Measurements from ENCODE around the gene KCNQ4. TPM values are rescaled to one million over a fixed set of nuclear protein-coding genes. Genes with fewer than 3 reads are reported as not detected.

Gene KCNQ4
- total RNA-seq, 1 experiment from 2014 or later, result 0.81 TPM

DNA sequence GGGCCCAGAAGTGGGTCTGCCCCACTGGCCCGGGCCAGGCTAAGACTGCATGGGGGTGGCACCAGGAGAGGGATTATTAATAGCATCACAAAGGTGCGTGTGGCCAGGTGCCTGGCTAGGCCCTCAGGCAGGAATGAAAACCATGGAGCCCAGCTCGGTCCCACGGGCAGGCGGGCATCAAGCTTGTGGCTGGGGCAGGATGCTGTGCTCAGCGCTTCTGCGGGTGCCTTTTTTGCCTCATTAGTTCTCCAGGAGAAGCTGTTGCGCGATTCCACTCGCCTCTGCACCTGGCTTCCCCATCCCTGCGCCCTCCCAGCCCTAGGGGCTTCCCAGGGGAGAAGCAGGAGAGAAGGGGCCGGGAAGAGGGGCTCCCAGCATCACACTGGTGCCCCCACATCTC lies 39.3 kb downstream of the KCNQ4 start:
- TF ChIP-seq EZH2 (IDR thresholded peaks at IDR 0.05; ENCODE audit: low read depth), result no peak
- TF ChIP-seq, protein P1, sequence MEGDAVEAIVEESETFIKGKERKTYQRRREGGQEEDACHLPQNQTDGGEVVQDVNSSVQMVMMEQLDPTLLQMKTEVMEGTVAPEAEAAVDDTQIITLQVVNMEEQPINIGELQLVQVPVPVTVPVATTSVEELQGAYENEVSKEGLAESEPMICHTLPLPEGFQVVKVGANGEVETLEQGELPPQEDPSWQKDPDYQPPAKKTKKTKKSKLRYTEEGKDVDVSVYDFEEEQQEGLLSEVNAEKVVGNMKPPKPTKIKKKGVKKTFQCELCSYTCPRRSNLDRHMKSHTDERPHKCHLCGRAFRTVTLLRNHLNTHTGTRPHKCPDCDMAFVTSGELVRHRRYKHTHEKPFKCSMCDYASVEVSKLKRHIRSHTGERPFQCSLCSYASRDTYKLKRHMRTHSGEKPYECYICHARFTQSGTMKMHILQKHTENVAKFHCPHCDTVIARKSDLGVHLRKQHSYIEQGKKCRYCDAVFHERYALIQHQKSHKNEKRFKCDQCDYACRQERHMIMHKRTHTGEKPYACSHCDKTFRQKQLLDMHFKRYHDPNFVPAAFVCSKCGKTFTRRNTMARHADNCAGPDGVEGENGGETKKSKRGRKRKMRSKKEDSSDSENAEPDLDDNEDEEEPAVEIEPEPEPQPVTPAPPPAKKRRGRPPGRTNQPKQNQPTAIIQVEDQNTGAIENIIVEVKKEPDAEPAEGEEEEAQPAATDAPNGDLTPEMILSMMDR (conservative IDR thresholded peaks at IDR 0.05), result no peak
- intact Hi-C loops (cut with micrococcal nuclease; ENCODE audit: unreplicated experiment), result no loop called here
- Histone ChIP-seq H2AFZ (no peak overlapping the region), H3K27ac (no peak overlapping the region), H4K20me1 (ENCODE audit: insufficient read depth) (no peaks in the 10 kb centered on the region), H3F3A (ENCODE audit: insufficient read depth, low read depth) (no peaks in the 10 kb centered on the region), H3K4me3 (no peak overlapping the region), H3K9me3 (ENCODE audit: insufficient read depth, low read depth) (no peaks in the 10 kb centered on the region), H3K4me1 (replicated peaks; ENCODE audit: insufficient read depth) (no peaks in the 10 kb centered on the region), H3K27me3 (ENCODE audit: insufficient read depth, low read depth) (0 out of 2 replicates have a peak, but pooled peaks cover 5% of the 10 kb centered on the region), H3K36me3 (ENCODE audit: low read depth) (no peaks in the 10 kb centered on the region), H3K9me2 (ENCODE audit: insufficient read depth) (no peaks in the 10 kb centered on the region), H3K4me2 (no peak overlapping the region), H3K79me2 (ENCODE audit: low read depth) (no peaks in the 10 kb centered on the region)
- BruUV-seq (replicated peaks), result no TSS peak
- ChIA-PET POLR2A (ENCODE audit: unreplicated experiment) (no interaction called here), CTCF (no interaction called here)
- no peak for DNase-seq

DNA sequence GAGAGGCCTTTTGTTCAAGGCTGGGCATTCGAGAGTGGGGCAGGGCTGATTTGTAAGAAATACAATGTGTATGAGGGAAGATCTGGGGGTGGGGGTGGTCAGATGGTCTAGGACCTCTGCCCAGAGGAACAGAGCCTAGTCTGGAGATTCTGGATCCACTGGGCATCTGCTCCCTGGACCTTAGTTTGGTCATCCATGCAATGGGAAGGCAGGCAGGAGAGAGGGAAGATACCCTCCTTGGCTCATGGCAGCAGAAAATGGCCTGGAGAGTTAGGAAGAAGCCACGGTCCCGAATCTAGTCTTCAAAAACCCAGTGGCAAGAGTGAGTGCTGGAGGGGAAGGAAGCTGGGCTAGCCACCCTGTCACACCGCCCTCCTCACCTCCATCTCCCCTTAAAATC lies 39.8 kb downstream of the KCNQ4 start:
- Histone ChIP-seq H3K4me2 (no peak overlapping the region), H3F3A (ENCODE audit: insufficient read depth, low read depth) (no peaks in the 10 kb centered on the region), H3K27me3 (ENCODE audit: insufficient read depth, low read depth) (0 out of 2 replicates have a peak, but pooled peaks cover 5% of the 10 kb centered on the region), H3K9me2 (ENCODE audit: insufficient read depth) (no peaks in the 10 kb centered on the region), H3K79me2 (ENCODE audit: low read depth) (no peaks in the 10 kb centered on the region), H3K4me3 (no peak overlapping the region), H3K36me3 (ENCODE audit: low read depth) (no peaks in the 10 kb centered on the region), H3K4me1 (replicated peaks; ENCODE audit: insufficient read depth) (no peaks in the 10 kb centered on the region), H3K9me3 (ENCODE audit: insufficient read depth, low read depth) (no peaks in the 10 kb centered on the region), H4K20me1 (ENCODE audit: insufficient read depth) (no peaks in the 10 kb centered on the region), H2AFZ (no peak overlapping the region), H3K27ac (no peak overlapping the region)
- intact Hi-C loops (cut with micrococcal nuclease; ENCODE audit: unreplicated experiment), result no loop called here
- BruUV-seq (replicated peaks), result no TSS peak
- POLR2A ChIA-PET (ENCODE audit: unreplicated experiment), result no interaction called here
- no peak for DNase-seq
- TF ChIP-seq EZH2 (IDR thresholded peaks at IDR 0.05; ENCODE audit: low read depth), result no peak
- TF ChIP-seq, protein P1 (conservative IDR thresholded peaks at IDR 0.05), result no peak
- CTCF ChIA-PET, result interaction anchor here (0.7 kb wide), 1 partner anchor 746 kb away, joined by 3 read pairs; no protein-coding TSS in a partner anchor

DNA sequence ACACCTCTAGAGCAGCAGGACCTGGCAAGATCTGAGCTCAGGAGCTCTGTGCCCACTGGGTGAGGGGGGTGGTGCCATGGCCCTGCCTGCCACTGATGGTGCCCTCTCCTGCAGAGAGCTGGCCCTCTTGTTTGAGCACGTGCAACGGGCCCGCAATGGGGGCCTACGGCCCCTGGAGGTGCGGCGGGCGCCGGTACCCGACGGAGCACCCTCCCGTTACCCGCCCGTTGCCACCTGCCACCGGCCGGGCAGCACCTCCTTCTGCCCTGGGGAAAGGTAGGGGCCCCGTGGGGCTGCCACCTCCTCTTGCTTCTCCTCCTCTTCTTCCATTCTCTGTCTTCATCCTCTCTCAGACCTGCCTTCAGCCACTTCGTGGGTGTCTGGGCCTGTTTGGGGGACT lies 40.4 kb downstream of the KCNQ4 start:
- no peak for DNase-seq
- H3K4me1 ChIP-seq (replicated peaks; ENCODE audit: insufficient read depth), result no peaks in the 10 kb centered on the region
- no peaks in the 10 kb centered on the region for H3K79me2 ChIP-seq (ENCODE audit: low read depth)
- no peak overlapping the region for H2AFZ ChIP-seq
- no peak for TF ChIP-seq EZH2 (IDR thresholded peaks at IDR 0.05; ENCODE audit: low read depth)
- TF ChIP-seq, protein P1 (conservative IDR thresholded peaks at IDR 0.05), result no peak
- no peak overlapping the region for H3K27ac ChIP-seq
- H3K9me2 ChIP-seq (ENCODE audit: insufficient read depth), result no peaks in the 10 kb centered on the region
- H3K4me2 ChIP-seq, result no peak overlapping the region
- no peaks in the 10 kb centered on the region for H4K20me1 ChIP-seq (ENCODE audit: insufficient read depth)
- H3F3A ChIP-seq (ENCODE audit: insufficient read depth, low read depth), result no peaks in the 10 kb centered on the region
- intact Hi-C loops (cut with micrococcal nuclease; ENCODE audit: unreplicated experiment), result no loop called here
- no TSS peak for BruUV-seq (replicated peaks)
- H3K9me3 ChIP-seq (ENCODE audit: insufficient read depth, low read depth), result no peaks in the 10 kb centered on the region
- POLR2A ChIA-PET (ENCODE audit: unreplicated experiment), result no interaction called here
- no peaks in the 10 kb centered on the region for H3K36me3 ChIP-seq (ENCODE audit: low read depth)
- H3K4me3 ChIP-seq, result no peak overlapping the region
- 0 out of 2 replicates have a peak, but pooled peaks cover 5% of the 10 kb centered on the region for H3K27me3 ChIP-seq (ENCODE audit: insufficient read depth, low read depth)
- CTCF ChIA-PET, result interaction anchor here (0.7 kb wide), 1 partner anchor 746 kb away, joined by 3 read pairs; no protein-coding TSS in a partner anchor

All from PC-9 (cell line).